Measurements from ENCODE around the gene TMOD1. TPM values are rescaled to one million over a fixed set of nuclear protein-coding genes. Genes with fewer than 3 reads are reported as not detected.

Gene TMOD1
- total RNA-seq, 1 donor from 2014 or later, result 1.9 TPM

DNA sequence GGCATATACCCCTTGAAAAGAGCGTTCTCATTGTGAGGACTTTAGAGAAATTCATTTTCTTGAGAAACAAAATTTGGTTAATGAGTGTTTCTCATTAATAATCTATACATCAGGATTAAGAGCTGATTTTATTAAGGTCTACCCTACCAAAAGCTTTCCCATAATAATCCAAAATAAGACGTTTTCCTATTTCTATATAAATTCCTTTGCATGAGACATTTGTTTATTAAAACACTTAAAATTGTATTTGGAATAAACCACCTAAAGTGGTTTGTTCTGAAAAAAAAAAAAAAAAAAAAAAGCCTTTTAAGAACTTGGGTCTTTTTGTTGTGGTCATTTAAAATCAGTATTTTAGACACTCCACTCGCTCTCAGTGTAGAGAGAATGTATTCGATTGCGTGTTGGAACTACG, 695 bp upstream of the TMOD1 start:
- TF ChIP-seq, protein P1, sequence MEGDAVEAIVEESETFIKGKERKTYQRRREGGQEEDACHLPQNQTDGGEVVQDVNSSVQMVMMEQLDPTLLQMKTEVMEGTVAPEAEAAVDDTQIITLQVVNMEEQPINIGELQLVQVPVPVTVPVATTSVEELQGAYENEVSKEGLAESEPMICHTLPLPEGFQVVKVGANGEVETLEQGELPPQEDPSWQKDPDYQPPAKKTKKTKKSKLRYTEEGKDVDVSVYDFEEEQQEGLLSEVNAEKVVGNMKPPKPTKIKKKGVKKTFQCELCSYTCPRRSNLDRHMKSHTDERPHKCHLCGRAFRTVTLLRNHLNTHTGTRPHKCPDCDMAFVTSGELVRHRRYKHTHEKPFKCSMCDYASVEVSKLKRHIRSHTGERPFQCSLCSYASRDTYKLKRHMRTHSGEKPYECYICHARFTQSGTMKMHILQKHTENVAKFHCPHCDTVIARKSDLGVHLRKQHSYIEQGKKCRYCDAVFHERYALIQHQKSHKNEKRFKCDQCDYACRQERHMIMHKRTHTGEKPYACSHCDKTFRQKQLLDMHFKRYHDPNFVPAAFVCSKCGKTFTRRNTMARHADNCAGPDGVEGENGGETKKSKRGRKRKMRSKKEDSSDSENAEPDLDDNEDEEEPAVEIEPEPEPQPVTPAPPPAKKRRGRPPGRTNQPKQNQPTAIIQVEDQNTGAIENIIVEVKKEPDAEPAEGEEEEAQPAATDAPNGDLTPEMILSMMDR (IDR thresholded peaks at IDR 0.05), result no peak
- DNase-seq (no peak), ATAC-seq (ENCODE audit: low read depth) (no peak)
- Mint-ChIP-seq H3K27ac (no peak overlapping the region), H3K36me3 (ENCODE audit: low read depth) (peaks cover 13% of the 10 kb centered on the region), H3K9me3 (no peaks in the 10 kb centered on the region), H3K27me3 (peaks cover 29% of the 10 kb centered on the region), H3K4me3 (peak overlapping the region; percentile 77), H3K4me1 (peaks cover 21% of the 10 kb centered on the region)
- intact Hi-C loops (cut with micrococcal nuclease), result loop anchor here (1.0 kb wide), 2 partner anchors 88 to 98 kb away; partner anchors contain the start of gene TDRD7
- ChIA-PET POLR2A (interaction anchor here (1.0 kb wide), 1 partner anchor 133 kb away, joined by 4 read pairs; the partner anchor contains the start of genes NCBP1 and TSTD2), CTCF (interaction anchor here (1.2 to 1.9 kb wide), 3 partner anchors 11 to 644 kb away, joined by 4 to 6 read pairs (median 5); partner anchors contain the start of gene TDRD7)

DNA sequence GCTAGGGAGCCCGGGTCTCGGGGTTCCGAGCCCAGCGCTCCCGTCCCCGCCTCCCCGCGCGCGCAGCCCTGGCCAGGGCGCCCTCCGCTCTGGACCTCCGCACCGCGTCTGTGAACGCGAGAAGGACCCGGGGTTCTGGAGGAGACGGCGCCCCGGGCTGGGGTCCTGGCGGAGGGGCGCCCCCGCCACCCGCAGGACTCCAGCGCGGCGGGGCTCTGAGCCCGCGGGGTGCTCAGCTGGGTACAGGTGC, 431 bp downstream of the TMOD1 start:
- peak; percentile 11 for ATAC-seq (ENCODE audit: low read depth)
- POLR2A ChIA-PET, result interaction anchor here (1.8 kb wide), 1 partner anchor 9 kb away, joined by 7 read pairs; no protein-coding TSS in a partner anchor
- no peak for DNase-seq
- peak overlapping the region; percentile 77 for H3K4me3 Mint-ChIP-seq
- intact Hi-C loops (cut with micrococcal nuclease), result loop anchor here (1.0 kb wide), 2 partner anchors 90 to 96 kb away; partner anchors contain the start of gene TDRD7
- CTCF ChIA-PET, result interaction anchor here (1.9 kb wide), 1 partner anchor 10 kb away, joined by 6 read pairs; no protein-coding TSS in a partner anchor
- peaks cover 4% of the 10 kb centered on the region for H3K36me3 Mint-ChIP-seq (ENCODE audit: low read depth)
- TF ChIP-seq, protein P1 (IDR thresholded peaks at IDR 0.05), result no peak
- peaks cover 29% of the 10 kb centered on the region for H3K27me3 Mint-ChIP-seq
- peaks cover 21% of the 10 kb centered on the region for H3K4me1 Mint-ChIP-seq
- H3K27ac Mint-ChIP-seq, result no peak overlapping the region
- H3K9me3 Mint-ChIP-seq, result no peaks in the 10 kb centered on the region

DNA sequence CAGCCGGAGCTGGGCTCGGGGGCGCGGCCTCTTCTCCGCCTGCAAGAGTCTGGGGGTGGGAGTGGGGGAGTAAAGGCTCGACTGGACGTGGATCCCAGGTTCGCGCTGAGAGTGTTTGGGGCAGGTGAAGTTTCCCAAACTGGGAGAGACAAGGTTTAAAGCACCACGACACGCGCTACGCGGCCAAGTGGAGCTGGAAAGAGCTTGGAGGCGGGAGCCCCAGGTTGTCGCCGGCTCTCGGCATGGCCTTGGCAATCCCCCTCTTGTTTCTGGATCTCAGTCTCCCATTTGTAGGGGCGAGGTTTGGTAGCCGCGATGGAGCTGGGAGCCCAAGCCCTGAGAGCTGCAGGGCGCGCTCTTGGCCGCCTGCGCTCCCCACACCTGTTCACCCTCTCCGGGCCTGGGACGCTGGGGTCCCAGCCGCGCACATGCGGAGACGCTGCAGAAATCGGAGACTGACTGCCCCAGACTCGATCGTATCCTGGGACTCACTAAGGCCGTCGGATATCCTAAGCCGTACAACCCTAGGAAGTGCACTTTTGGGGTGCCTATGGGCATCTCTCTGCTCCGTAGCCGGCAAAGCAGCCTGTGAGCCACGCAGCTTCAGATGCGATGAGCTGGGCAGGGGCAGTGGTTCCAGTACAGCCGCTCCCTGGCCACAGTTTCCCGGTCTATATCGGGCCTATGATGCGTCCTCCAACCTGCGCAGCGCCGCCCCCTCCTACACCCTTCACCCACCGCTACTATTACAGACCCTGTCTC, 937 bp downstream of the TMOD1 start:
- H3K4me3 Mint-ChIP-seq, result peak overlapping the region; percentile 77
- H3K4me1 Mint-ChIP-seq, result peaks cover 21% of the 10 kb centered on the region
- H3K36me3 Mint-ChIP-seq (ENCODE audit: low read depth), result no peaks in the 10 kb centered on the region
- TF ChIP-seq, protein P1 (IDR thresholded peaks at IDR 0.05), result no peak
- H3K9me3 Mint-ChIP-seq, result no peaks in the 10 kb centered on the region
- intact Hi-C loops (cut with micrococcal nuclease), result no loop called here
- ChIA-PET POLR2A (interaction anchor here (0.6 to 1.8 kb wide), 2 partner anchors 9 to 98 kb away, joined by 4 to 7 read pairs; no protein-coding TSS in a partner anchor), CTCF (interaction anchor here (1.9 kb wide), 1 partner anchor 9 kb away, joined by 6 read pairs; no protein-coding TSS in a partner anchor)
- H3K27ac Mint-ChIP-seq, result no peak overlapping the region
- ATAC-seq (ENCODE audit: low read depth) (no peak), DNase-seq (peak; percentile 25)
- peaks cover 29% of the 10 kb centered on the region for H3K27me3 Mint-ChIP-seq

DNA sequence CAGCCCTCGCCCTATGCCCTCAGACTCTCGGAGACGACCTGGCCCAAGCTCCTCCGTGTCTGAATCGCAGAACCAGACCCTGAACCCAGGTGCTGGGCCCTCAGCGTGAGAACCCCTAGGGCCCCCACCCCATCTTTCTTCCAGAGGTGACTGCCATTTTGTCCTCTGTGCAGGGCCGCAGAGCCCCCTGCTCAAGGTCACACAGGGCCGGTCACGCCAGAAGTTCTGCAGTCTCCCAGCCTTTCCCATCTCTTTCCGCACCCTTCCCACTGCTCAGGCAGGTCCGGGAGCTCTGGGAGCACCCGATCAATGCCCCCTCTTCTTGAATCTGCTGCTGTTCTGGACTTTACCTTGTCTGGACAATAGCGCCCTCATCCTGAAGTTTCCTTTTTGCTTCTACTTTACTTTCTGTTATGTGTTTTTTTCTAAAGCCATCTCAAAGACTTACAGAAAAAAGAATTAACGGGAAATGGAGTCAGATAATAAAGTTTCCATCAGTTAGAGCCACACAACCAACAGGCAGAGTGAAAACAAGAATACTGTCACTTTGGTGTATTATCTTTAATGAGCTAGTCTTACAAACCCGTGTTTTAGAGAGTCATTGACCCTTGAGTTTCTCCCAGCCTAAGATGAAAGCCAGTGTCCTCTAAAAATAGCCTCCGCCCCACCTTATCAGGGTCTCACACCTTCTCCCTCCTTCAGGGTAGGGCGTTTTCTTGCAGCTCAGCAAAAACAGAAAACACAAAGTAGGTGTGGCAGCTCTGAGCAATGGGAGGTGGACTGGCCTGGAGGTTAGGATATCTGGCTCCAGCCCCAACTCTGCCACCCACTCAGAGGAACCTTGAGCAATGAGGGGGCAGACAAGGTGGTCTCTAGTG, 1.8 kb downstream of the TMOD1 start:
- Mint-ChIP-seq H3K4me3 (peak overlapping the region; percentile 77), H3K27ac (no peak overlapping the region), H3K4me1 (peaks cover 21% of the 10 kb centered on the region), H3K27me3 (peaks cover 29% of the 10 kb centered on the region), H3K9me3 (no peaks in the 10 kb centered on the region), H3K36me3 (ENCODE audit: low read depth) (no peaks in the 10 kb centered on the region)
- ChIA-PET CTCF (interaction anchor here (1.9 kb wide), 1 partner anchor 8 kb away, joined by 6 read pairs; no protein-coding TSS in a partner anchor), POLR2A (interaction anchor here (0.5 to 1.8 kb wide), 3 partner anchors 8 to 128 kb away, joined by 3 to 7 read pairs (median 4); no protein-coding TSS in a partner anchor)
- no peak for DNase-seq
- ATAC-seq (ENCODE audit: low read depth), result no peak
- TF ChIP-seq, protein P1 (IDR thresholded peaks at IDR 0.05), result no peak
- intact Hi-C loops (cut with micrococcal nuclease), result no loop called here
